HEK293 (cell line): ENCODE results near the gene TNNT2.

Experiments
- BCL11A ChIP-seq: fragments of 450-650 bp; formaldehyde crosslinking; IDR thresholded peaks from 2 replicates; pipeline ENCODE4 v1.5.1; 2016; ENCODE audit warnings: low read depth, missing biosample characterization, missing genetic modification characterization
- OSR2 ChIP-seq: fragments of 450-650 bp; formaldehyde crosslinking; IDR thresholded peaks from 2 replicates; pipeline ENCODE4 v1.5.1; 2016; ENCODE audit warnings: missing biosample characterization, missing genetic modification characterization
- OVOL3 ChIP-seq: fragments of 450-650 bp; formaldehyde crosslinking; IDR thresholded peaks from 2 replicates; pipeline ENCODE4 v1.5.1; 2016; ENCODE audit warnings: missing biosample characterization, missing genetic modification characterization
- PRDM2 ChIP-seq: fragments of 450-650 bp; formaldehyde crosslinking; IDR thresholded peaks from 2 replicates; pipeline ENCODE4 v1.5.1; 2016; ENCODE audit warnings: missing biosample characterization, missing genetic modification characterization, borderline replicate concordance
- SALL2 ChIP-seq: fragments of 450-650 bp; formaldehyde crosslinking; IDR thresholded peaks from 2 replicates; pipeline ENCODE4 v1.5.0; 2017; ENCODE audit warnings: missing biosample characterization, mild to moderate bottlenecking, missing genetic modification characterization, borderline replicate concordance
- SP7 ChIP-seq: fragments of 450-650 bp; formaldehyde crosslinking; IDR thresholded peaks from 2 replicates; pipeline ENCODE4 v1.5.1; 2016; ENCODE audit warnings: missing biosample characterization, missing genetic modification characterization
- TRIM28 ChIP-seq: IDR thresholded peaks from 2 replicates; pipeline ENCODE4 v1.6.1; 2011; ENCODE audit warnings: low read length, control low read depth, borderline replicate concordance
- YY1 ChIP-seq: fragments of 450-650 bp; formaldehyde crosslinking; IDR thresholded peaks from 2 replicates; pipeline ENCODE4 v1.5.1; 2018; ENCODE audit warnings: missing biosample characterization, missing genetic modification characterization
- ZBTB1 ChIP-seq: fragments of 450-650 bp; formaldehyde crosslinking; IDR thresholded peaks from 2 replicates; pipeline ENCODE4 v1.5.1; 2016; ENCODE audit warnings: missing biosample characterization, missing genetic modification characterization
- ZBTB20 ChIP-seq: fragments of 450-650 bp; formaldehyde crosslinking; IDR thresholded peaks from 2 replicates; pipeline ENCODE4 v1.5.1; 2016; ENCODE audit warnings: missing biosample characterization, missing genetic modification characterization
- ZBTB7A ChIP-seq: fragments of 450-650 bp; formaldehyde crosslinking; IDR thresholded peaks from 2 replicates; pipeline ENCODE4 v1.5.1; 2016; ENCODE audit warnings: low read depth, missing biosample characterization, missing genetic modification characterization
- ZEB2 ChIP-seq: fragments of 450-650 bp; formaldehyde crosslinking; IDR thresholded peaks from 2 replicates; pipeline ENCODE4 v1.5.1; 2016; ENCODE audit warnings: missing biosample characterization, missing genetic modification characterization
- ZFP3 ChIP-seq: fragments of 450-650 bp; formaldehyde crosslinking; IDR thresholded peaks from 2 replicates; pipeline ENCODE4 v1.5.1; 2016; ENCODE audit warnings: low read depth, missing biosample characterization, missing genetic modification characterization
- ZNF112 ChIP-seq: fragments of 450-650 bp; formaldehyde crosslinking; IDR thresholded peaks from 2 replicates; pipeline ENCODE4 v1.5.0; 2017; ENCODE audit warnings: missing biosample characterization, missing genetic modification characterization
- ZNF114 ChIP-seq: fragments of 450-650 bp; formaldehyde crosslinking; IDR thresholded peaks from 2 replicates; pipeline ENCODE4 v1.5.0; 2017; ENCODE audit warnings: missing biosample characterization, missing genetic modification characterization
- ZNF133 ChIP-seq: fragments of 450-650 bp; formaldehyde crosslinking; IDR thresholded peaks from 2 replicates; pipeline ENCODE4 v1.5.1; 2016; ENCODE audit warnings: missing biosample characterization, missing genetic modification characterization
- ZNF169 ChIP-seq: fragments of 450-650 bp; formaldehyde crosslinking; IDR thresholded peaks from 2 replicates; pipeline ENCODE4 v1.5.1; 2016; ENCODE audit warnings: missing biosample characterization, missing genetic modification characterization
- ZNF184 ChIP-seq: fragments of 450-650 bp; IDR thresholded peaks from 2 replicates; pipeline ENCODE4 v1.5.1; 2018; ENCODE audit warnings: missing biosample characterization, mild to moderate bottlenecking, missing genetic modification characterization
- ZNF2 ChIP-seq: fragments of 450-650 bp; formaldehyde crosslinking; IDR thresholded peaks from 2 replicates; pipeline ENCODE4 v1.5.1; 2016; ENCODE audit warnings: missing biosample characterization, missing genetic modification characterization
- ZNF221 ChIP-seq: fragments of 450-650 bp; formaldehyde crosslinking; IDR thresholded peaks from 2 replicates; pipeline ENCODE4 v1.5.1; 2017; ENCODE audit warnings: missing biosample characterization, missing genetic modification characterization, borderline replicate concordance
- ZNF292 ChIP-seq: fragments of 450-650 bp; formaldehyde crosslinking; IDR thresholded peaks from 2 replicates; pipeline ENCODE4 v1.5.1; 2016; ENCODE audit warnings: low read depth, missing biosample characterization, missing genetic modification characterization, borderline replicate concordance
- ZNF302 ChIP-seq: fragments of 450-650 bp; formaldehyde crosslinking; IDR thresholded peaks from 2 replicates; pipeline ENCODE4 v1.5.1; 2016; ENCODE audit warnings: missing biosample characterization, missing genetic modification characterization, low read depth
- ZNF366 ChIP-seq: fragments of 450-650 bp; formaldehyde crosslinking; conservative IDR thresholded peaks from 2 replicates; pipeline ENCODE4 v1.5.1; 2016; ENCODE audit warnings: missing biosample characterization, missing genetic modification characterization
- ZNF426 ChIP-seq: fragments of 450-650 bp; formaldehyde crosslinking; IDR thresholded peaks from 2 replicates; pipeline ENCODE4 v1.5.1; 2017; ENCODE audit warnings: missing biosample characterization, missing genetic modification characterization, mild to moderate bottlenecking, inconsistent platforms, moderate library complexity
- ZNF433 ChIP-seq: fragments of 450-650 bp; formaldehyde crosslinking; IDR thresholded peaks from 2 replicates; pipeline ENCODE4 v1.5.1; 2016; ENCODE audit warnings: missing biosample characterization, missing genetic modification characterization, low read depth
- ZNF473 ChIP-seq: fragments of 450-650 bp; formaldehyde crosslinking; IDR thresholded peaks from 2 replicates; pipeline ENCODE4 v1.5.1; 2017; ENCODE audit warnings: missing biosample characterization, missing genetic modification characterization
- ZNF529 ChIP-seq: fragments of 450-650 bp; formaldehyde crosslinking; IDR thresholded peaks from 2 replicates; pipeline ENCODE4 v1.5.1; 2017; ENCODE audit warnings: missing genetic modification characterization, missing biosample characterization; ENCODE audit not compliant: insufficient replicate concordance
- ZNF654 ChIP-seq: fragments of 450-650 bp; formaldehyde crosslinking; IDR thresholded peaks from 2 replicates; pipeline ENCODE4 v1.5.1; 2016; ENCODE audit warnings: low read depth, missing biosample characterization, missing genetic modification characterization
- ZNF664 ChIP-seq: fragments of 450-650 bp; formaldehyde crosslinking; IDR thresholded peaks from 2 replicates; pipeline ENCODE4 v1.5.1; 2016; ENCODE audit warnings: missing biosample characterization, missing genetic modification characterization
- ZNF704 ChIP-seq: fragments of 450-650 bp; formaldehyde crosslinking; IDR thresholded peaks from 2 replicates; pipeline ENCODE4 v1.5.1; 2016; ENCODE audit warnings: missing biosample characterization, missing genetic modification characterization
- ZNF843 ChIP-seq: fragments of 450-650 bp; formaldehyde crosslinking; IDR thresholded peaks from 2 replicates; pipeline ENCODE4 v1.5.1; 2016; ENCODE audit warnings: missing biosample characterization, missing genetic modification characterization
- TF ChIP-seq, protein P1 (sequence below): fragments of 450-650 bp; formaldehyde crosslinking; IDR thresholded peaks from 2 replicates; pipeline ENCODE4 v1.5.1; 2016; ENCODE audit warnings: missing biosample characterization, missing genetic modification characterization
- TF ChIP-seq, protein P2 (sequence below): fragments of 450-650 bp; IDR thresholded peaks from 2 replicates; pipeline ENCODE4 v1.5.1; 2018; ENCODE audit warnings: missing biosample characterization, missing genetic modification characterization

TNNT2 gene

DNA sequence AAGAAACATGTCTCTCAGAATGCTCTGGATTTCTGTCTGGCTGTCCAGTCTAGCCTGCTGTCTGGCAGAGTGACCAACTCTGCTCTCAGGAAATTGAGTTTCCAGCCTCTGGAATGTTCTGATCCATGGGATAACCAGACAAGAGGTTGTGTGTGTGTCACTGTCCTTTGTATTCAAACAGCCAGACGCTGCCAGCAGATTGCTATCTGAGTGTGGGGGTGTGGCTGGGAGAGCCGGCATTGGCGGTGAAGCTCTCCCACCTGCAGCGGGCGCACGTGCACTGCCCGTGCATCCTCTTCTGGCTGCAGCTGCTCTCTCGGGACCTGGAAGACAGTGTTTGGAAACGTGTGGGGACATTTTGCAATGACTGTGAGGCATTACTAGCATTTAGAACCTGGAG lies 68.1 kb downstream of the TNNT2 start (continued):
- no peak for TF ChIP-seq ZNF704
- TF ChIP-seq ZNF654 (tag by site-specific recombination) = peak; percentile 43
- TF ChIP-seq ZNF114 = no peak
- TF ChIP-seq OVOL3 (tag by site-specific recombination) = no peak
- TF ChIP-seq ZNF221 (tag by site-specific recombination) = no peak
- TF ChIP-seq ZNF366 = no peak
- no peak for TF ChIP-seq ZNF302
- no peak for TF ChIP-seq ZNF664
- no peak for TF ChIP-seq ZNF112 (tag by site-specific recombination)
- no peak for TF ChIP-seq YY1 (tag by site-specific recombination)
- peak; percentile 55; the same call in 1 of the 2 replicates for TF ChIP-seq ZEB2 (tag by site-specific recombination)
- TF ChIP-seq SP7 = 0 out of 2 replicates have a peak, but pooled peaks have one; percentile 28
- TF ChIP-seq ZNF292 (tag by site-specific recombination) = no peak
- TF ChIP-seq ZNF426 (tag by site-specific recombination) = no peak
- TF ChIP-seq ZFP3 = no peak
- peak; percentile 44; the same call in 1 of the 2 replicates for TF ChIP-seq ZNF843 (tag by site-specific recombination)
- TF ChIP-seq, protein P1, sequence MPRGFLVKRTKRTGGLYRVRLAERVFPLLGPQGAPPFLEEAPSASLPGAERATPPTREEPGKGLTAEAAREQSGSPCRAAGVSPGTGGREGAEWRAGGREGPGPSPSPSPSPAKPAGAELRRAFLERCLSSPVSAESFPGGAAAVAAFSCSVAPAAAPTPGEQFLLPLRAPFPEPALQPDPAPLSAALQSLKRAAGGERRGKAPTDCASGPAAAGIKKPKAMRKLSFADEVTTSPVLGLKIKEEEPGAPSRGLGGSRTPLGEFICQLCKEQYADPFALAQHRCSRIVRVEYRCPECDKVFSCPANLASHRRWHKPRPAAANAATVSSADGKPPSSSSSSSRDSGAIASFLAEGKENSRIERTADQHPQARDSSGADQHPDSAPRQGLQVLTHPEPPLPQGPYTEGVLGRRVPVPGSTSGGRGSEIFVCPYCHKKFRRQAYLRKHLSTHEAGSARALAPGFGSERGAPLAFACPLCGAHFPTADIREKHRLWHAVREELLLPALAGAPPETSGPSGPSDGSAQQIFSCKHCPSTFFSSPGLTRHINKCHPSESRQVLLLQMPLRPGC (tag by site-specific recombination) = no peak
- TF ChIP-seq PRDM2 = no peak
- TF ChIP-seq ZNF529 (tag by site-specific recombination) = no peak
- no peak for TF ChIP-seq SALL2 (tag by site-specific recombination)
- TF ChIP-seq ZBTB7A (tag by site-specific recombination) = no peak
- TF ChIP-seq BCL11A (tag by site-specific recombination) = no peak
- TF ChIP-seq ZBTB20 (tag by site-specific recombination) = no peak
- peak; percentile 41; the same call in 1 of the 2 replicates for TF ChIP-seq TRIM28
- no peak for TF ChIP-seq ZNF184 (tag by site-specific recombination)
- TF ChIP-seq, protein P2, sequence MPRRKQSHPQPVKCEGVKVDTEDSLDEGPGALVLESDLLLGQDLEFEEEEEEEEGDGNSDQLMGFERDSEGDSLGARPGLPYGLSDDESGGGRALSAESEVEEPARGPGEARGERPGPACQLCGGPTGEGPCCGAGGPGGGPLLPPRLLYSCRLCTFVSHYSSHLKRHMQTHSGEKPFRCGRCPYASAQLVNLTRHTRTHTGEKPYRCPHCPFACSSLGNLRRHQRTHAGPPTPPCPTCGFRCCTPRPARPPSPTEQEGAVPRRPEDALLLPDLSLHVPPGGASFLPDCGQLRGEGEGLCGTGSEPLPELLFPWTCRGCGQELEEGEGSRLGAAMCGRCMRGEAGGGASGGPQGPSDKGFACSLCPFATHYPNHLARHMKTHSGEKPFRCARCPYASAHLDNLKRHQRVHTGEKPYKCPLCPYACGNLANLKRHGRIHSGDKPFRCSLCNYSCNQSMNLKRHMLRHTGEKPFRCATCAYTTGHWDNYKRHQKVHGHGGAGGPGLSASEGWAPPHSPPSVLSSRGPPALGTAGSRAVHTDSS (tag by site-specific recombination) = no peak
- no peak for TF ChIP-seq ZNF133 (tag by site-specific recombination)
- TF ChIP-seq ZNF473 = no peak
- no peak for TF ChIP-seq OSR2 (tag by site-specific recombination)
- TF ChIP-seq ZNF2 = no peak
- TF ChIP-seq ZBTB1 = no peak
- no peak for TF ChIP-seq ZNF169 (tag by site-specific recombination)
- TF ChIP-seq ZNF433 = no peak
